HEK293T (cell line): ENCODE results near the gene CMTM7.

ENCODE experiments used
- CTCF ChIA-PET: fragments of 350-600 bp; formaldehyde crosslinking; extraction: SDS; loops from one replicate; lab custom pipeline; 2021; ENCODE audit warnings: antibody characterized with exemption, inconsistent platforms; lab: Yijun Ruan, JAX
- POLR2A ChIA-PET: fragments of 350-600 bp; formaldehyde crosslinking; extraction: SDS; loops from one replicate; lab custom pipeline; 2020; ENCODE audit warnings: antibody characterized with exemption, inconsistent platforms; lab: Yijun Ruan, JAX
- DNase-seq: peaks from one replicate; pipeline ENCODE4 v3.0.0; 2012; ENCODE audit warnings: mixed read lengths; ENCODE audit errors: extremely low spot score
- ARNT ChIP-seq: fragments of 450-650 bp; IDR thresholded peaks from 2 replicates; pipeline ENCODE4 v1.6.1; 2017; ENCODE audit warnings: mild to moderate bottlenecking
- BHLHE40 ChIP-seq: fragments of 450-650 bp; IDR thresholded peaks from 2 replicates; pipeline ENCODE4 v1.6.1; 2016; ENCODE audit warnings: mild to moderate bottlenecking, moderate library complexity, borderline replicate concordance
- CTBP1 ChIP-seq: fragments of 450-650 bp; IDR thresholded peaks from 2 replicates; pipeline ENCODE4 v1.6.1; 2016; ENCODE audit warnings: borderline replicate concordance
- ELF4 ChIP-seq: fragments of 450-650 bp; IDR thresholded peaks from 2 replicates; pipeline ENCODE4 v1.6.1; 2017; ENCODE audit warnings: antibody characterized with exemption
- FOXA1 ChIP-seq: fragments of 450-650 bp; IDR thresholded peaks from 2 replicates; pipeline ENCODE4 v1.6.1; 2016; ENCODE audit warnings: mild to moderate bottlenecking
- FOXK2 ChIP-seq: fragments of 450-650 bp; IDR thresholded peaks from 2 replicates; pipeline ENCODE4 v1.6.1; 2016; ENCODE audit warnings: mild to moderate bottlenecking
- FOXM1 ChIP-seq: fragments of 450-650 bp; IDR thresholded peaks from 2 replicates; pipeline ENCODE4 v1.6.1; 2017; ENCODE audit warnings: mild to moderate bottlenecking, borderline replicate concordance
- HDGF ChIP-seq: fragments of 450-650 bp; IDR thresholded peaks from 2 replicates; pipeline ENCODE4 v1.6.1; 2017; ENCODE audit warnings: antibody characterized with exemption, borderline replicate concordance
- L3MBTL2 ChIP-seq: fragments of 450-650 bp; conservative IDR thresholded peaks from 2 replicates; pipeline ENCODE4 v1.6.1; 2016; ENCODE audit warnings: mild to moderate bottlenecking
- LEF1 ChIP-seq: fragments of 450-650 bp; IDR thresholded peaks from 2 replicates; pipeline ENCODE4 v1.6.1; 2017; ENCODE audit warnings: mild to moderate bottlenecking, borderline replicate concordance
- NFRKB ChIP-seq: fragments of 450-650 bp; IDR thresholded peaks from 2 replicates; pipeline ENCODE4 v1.6.1; 2016; ENCODE audit warnings: mild to moderate bottlenecking, moderate library complexity
- SP1 ChIP-seq: fragments of 450-650 bp; IDR thresholded peaks from 2 replicates; pipeline ENCODE4 v1.6.1; 2017
- SUZ12 ChIP-seq: fragments of 450-650 bp; IDR thresholded peaks from 2 replicates; pipeline ENCODE4 v1.6.1; 2016; ENCODE audit warnings: mild to moderate bottlenecking
- TARDBP ChIP-seq: fragments of 450-650 bp; IDR thresholded peaks from 2 replicates; pipeline ENCODE4 v1.6.1; 2016
- ZNF384 ChIP-seq: fragments of 450-650 bp; IDR thresholded peaks from 2 replicates; pipeline ENCODE4 v1.6.1; 2016
- TF ChIP-seq, protein P1 (sequence below): fragments of 450-650 bp; IDR thresholded peaks from 2 replicates; pipeline ENCODE4 v1.6.1; 2016

Gene CMTM7

DNA sequence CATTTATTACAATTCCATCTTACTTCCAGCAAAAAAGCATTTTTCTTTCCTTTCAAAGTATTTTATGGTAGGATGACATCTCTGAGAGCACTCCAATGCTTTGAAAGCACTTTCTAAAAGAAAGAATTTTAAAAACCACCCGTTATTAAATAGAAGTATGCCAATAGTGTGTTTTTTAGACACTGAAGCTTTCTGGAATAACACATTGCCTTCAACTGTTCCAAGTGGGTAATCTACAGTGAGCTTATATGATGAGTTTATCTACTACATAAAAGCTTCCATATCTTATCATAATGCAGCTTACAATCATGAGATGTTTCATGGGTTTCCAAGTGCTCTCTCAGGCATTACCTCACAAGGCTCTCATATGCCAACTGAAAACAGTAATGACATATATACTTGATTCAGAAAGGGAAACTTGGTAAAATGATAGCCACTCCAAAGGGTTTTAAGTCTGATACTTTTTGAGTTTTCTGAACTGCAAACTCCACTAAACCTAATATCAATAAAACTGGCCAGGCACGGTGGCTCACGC, 96.9 kb downstream of the CMTM7 start:
- CTCF ChIA-PET: no interaction called here
- no peak for DNase-seq
- POLR2A ChIA-PET: no interaction called here
- no peak for TF ChIP-seq ARNT
- TF ChIP-seq SUZ12: no peak
- no peak for TF ChIP-seq L3MBTL2
- no peak for TF ChIP-seq FOXK2

- no peak for TF ChIP-seq CTBP1
- TF ChIP-seq, protein P1, sequence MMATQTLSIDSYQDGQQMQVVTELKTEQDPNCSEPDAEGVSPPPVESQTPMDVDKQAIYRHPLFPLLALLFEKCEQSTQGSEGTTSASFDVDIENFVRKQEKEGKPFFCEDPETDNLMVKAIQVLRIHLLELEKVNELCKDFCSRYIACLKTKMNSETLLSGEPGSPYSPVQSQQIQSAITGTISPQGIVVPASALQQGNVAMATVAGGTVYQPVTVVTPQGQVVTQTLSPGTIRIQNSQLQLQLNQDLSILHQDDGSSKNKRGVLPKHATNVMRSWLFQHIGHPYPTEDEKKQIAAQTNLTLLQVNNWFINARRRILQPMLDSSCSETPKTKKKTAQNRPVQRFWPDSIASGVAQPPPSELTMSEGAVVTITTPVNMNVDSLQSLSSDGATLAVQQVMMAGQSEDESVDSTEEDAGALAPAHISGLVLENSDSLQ: no peak
- no peak for TF ChIP-seq SP1
- TF ChIP-seq ZNF384: no peak
- no peak for TF ChIP-seq FOXK2
- TF ChIP-seq FOXA1: no peak
- no peak for TF ChIP-seq TARDBP
- no peak for TF ChIP-seq SUZ12
- TF ChIP-seq LEF1: no peak
- TF ChIP-seq ELF4: no peak
- no peak for TF ChIP-seq NFRKB
- TF ChIP-seq ARNT: no peak
- TF ChIP-seq L3MBTL2: no peak
- no peak for TF ChIP-seq HDGF
- DNase-seq: no peak
- ChIA-PET POLR2A (no interaction called here), CTCF (interaction anchor here (0.6 kb wide), 1 partner anchor 123 kb away, joined by 4 read pairs; no protein-coding TSS in a partner anchor)
These were observed 101.2 kb downstream of the CMTM7 start for GRCh38 chr3:32492684-32493436.

DNA sequence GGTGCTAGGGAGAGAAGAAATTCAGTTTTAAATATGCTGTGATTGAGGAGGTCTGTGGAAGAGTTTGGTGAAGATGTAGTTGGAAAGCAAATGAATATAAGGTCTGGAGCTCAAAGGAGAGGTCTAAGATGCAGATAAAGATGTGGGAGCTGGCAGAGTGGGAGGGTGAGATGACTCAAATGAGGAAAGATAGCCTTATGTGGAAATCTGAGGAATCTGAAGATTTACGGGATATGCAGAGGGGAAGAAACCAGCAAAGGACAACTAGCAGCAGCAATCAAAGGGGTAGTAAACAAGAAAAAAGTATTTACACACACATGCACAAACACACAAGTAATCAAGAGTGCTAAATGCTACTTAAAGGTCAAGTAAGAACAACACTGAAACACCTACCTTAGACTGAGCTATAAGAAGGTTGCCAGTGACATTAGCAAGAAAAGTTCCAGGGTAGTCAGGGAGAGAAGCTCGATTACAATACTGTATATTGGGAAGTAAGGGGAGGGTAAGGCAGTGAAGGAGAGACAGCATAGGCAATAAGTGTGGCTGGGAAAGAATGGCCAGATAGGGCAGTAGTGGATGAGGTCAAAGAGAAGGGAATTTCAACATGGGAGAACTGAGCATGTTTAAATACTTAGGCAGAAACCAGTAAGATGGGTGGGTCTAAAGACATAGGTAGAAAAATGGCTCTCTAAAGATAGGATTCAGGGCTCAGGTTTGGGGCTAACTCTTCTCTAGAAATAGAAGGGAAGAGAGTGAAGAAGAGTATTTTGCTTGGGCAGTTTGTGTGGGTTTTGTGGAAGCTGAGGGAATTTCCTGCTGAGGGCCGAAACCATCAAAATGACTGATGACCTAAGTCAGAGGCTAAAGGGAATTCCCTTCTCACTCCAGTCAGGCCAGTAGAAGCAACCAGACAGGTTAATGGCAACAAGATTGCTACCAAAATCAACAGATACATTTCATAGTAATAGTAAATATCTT, 102.1 kb downstream of the CMTM7 start:
- DNase-seq: no peak
- ChIA-PET CTCF (interaction anchor here (0.6 kb wide), 1 partner anchor 123 kb away, joined by 4 read pairs; no protein-coding TSS in a partner anchor), POLR2A (no interaction called here)
- TF ChIP-seq, protein P1: 0 out of 2 replicates have a peak, but pooled peaks have one; percentile 10
- no peak for TF ChIP-seq FOXA1

DNA sequence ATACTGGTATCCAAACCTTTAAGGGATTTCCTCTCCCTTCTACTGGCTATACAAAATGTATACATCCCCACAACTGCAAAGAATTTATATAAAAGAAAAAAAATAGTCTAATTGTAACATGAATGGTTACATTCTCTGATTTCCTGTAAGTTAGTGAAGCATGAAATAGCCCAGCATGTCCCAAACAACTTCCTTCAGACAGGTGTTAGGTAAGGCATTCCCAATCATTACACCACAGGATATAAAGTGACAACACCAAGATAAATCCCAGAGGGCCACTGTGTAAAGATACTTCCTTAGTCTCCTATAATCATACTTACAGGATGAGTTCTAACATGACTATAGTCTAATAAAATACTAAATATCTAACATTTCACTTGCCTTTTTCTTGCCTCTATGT, 103.4 kb downstream of the CMTM7 start:
- TF ChIP-seq SUZ12 (no peak), ZNF384 (no peak), TARDBP (no peak), L3MBTL2 (no peak), SP1 (no peak), ARNT (no peak), FOXK2 (no peak), BHLHE40 (no peak), FOXA1 (no peak)
- TF ChIP-seq, protein P1: no peak
- POLR2A ChIA-PET: no interaction called here
- no peak for DNase-seq
- CTCF ChIA-PET: no interaction called here

DNA sequence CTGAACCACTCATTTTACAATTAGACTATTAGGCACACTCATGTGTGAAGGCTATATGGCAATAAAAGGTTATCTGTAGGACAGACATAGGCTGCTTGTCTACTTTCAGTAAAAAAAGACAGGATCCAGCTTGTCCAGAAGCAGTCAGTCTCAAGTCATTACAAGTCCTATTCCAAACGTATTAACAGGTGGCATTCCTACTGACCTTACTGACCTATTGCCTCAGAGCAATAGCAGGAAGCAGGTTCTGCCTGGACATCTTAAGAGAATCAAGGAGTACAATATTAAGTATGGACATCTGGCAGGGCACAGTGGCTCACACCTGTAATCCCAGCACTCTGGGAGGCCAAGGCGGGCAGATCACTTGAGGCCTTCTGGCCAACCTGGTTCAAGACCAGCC, 104.0 kb downstream of the CMTM7 start:
- no peak for DNase-seq
- TF ChIP-seq ARNT: no peak
- TF ChIP-seq TARDBP: no peak
- TF ChIP-seq, protein P1: no peak
- TF ChIP-seq BHLHE40: no peak
- TF ChIP-seq FOXK2: no peak
- TF ChIP-seq ZNF384: no peak
- TF ChIP-seq FOXM1: no peak
- no peak for TF ChIP-seq SUZ12
- no peak for TF ChIP-seq LEF1
- no peak for TF ChIP-seq NFRKB
- TF ChIP-seq ELF4: no peak
- TF ChIP-seq HDGF: no peak
- no peak for TF ChIP-seq L3MBTL2
- ChIA-PET POLR2A (no interaction called here), CTCF (interaction anchor here (0.6 kb wide), 2 partner anchors 28 to 382 kb away, joined by 3 read pairs; no protein-coding TSS in a partner anchor)
